ENCODE data around the gene SMAD1. TPM values are rescaled to one million over a fixed set of nuclear protein-coding genes. Genes with fewer than 3 reads are reported as not detected.

Gene SMAD1
- total RNA-seq, 1 experiment from 2014 or later: 23.0 TPM

DNA sequence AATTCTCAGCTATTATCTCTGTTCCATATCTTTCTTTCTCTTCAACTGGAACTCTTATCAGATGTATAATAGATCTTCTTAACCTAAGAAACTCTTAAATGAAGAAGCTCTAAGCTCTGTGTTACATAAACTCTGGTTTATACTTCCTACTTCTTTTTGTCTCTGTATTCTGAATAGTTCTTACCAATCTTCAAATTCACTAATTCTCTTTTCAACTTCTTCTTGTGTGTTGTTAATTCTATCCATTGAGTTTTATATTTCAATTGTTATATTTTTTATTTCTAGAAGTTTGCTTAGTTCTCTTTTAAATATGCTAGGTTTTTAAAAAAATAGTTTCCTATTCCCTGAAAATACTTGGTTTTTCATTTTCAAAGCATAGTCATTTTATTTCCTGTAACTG, 124.3 kb downstream of the SMAD1 start:
- H3K36me3 ChIP-seq (ENCODE audit: control insufficient read depth in 1 of 2, insufficient read depth in 2 of 2, low read length in 2 of 2): no peaks in the 10 kb centered on the region
- BruUV-seq (replicated peaks): no TSS peak
- H3K27ac ChIP-seq (ENCODE audit: low read depth, low read length): no peak overlapping the region
- H4K20me1 ChIP-seq (ENCODE audit: insufficient read depth): no peaks in the 10 kb centered on the region
- intact Hi-C loops (cut with micrococcal nuclease): loop anchor here (5.0 kb wide), 1 partner anchor 124 kb away; the partner anchor contains the start of gene SMAD1
- no peak overlapping the region for H2AFZ ChIP-seq (ENCODE audit: low read depth, low read length, poor library complexity, severe bottlenecking)
- CTCF ChIA-PET: no interaction called here
- TF ChIP-seq, protein P1, sequence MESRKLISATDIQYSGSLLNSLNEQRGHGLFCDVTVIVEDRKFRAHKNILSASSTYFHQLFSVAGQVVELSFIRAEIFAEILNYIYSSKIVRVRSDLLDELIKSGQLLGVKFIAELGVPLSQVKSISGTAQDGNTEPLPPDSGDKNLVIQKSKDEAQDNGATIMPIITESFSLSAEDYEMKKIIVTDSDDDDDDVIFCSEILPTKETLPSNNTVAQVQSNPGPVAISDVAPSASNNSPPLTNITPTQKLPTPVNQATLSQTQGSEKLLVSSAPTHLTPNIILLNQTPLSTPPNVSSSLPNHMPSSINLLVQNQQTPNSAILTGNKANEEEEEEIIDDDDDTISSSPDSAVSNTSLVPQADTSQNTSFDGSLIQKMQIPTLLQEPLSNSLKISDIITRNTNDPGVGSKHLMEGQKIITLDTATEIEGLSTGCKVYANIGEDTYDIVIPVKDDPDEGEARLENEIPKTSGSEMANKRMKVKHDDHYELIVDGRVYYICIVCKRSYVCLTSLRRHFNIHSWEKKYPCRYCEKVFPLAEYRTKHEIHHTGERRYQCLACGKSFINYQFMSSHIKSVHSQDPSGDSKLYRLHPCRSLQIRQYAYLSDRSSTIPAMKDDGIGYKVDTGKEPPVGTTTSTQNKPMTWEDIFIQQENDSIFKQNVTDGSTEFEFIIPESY (IDR thresholded peaks at IDR 0.05; ENCODE audit: extremely low read depth, insufficient replicate concordance, low read length): no peak
- no peak for TF ChIP-seq SIN3A (IDR thresholded peaks at IDR 0.05; ENCODE audit: low read depth)
- TF ChIP-seq FOSL1 (IDR thresholded peaks at IDR 0.05; ENCODE audit: low read depth): no peak
- TF ChIP-seq POLR2AphosphoS5 (IDR thresholded peaks at IDR 0.05; ENCODE audit: low read depth, low read length): no peak
- no peak for TF ChIP-seq MAX (IDR thresholded peaks at IDR 0.05)
- TF ChIP-seq JUND (IDR thresholded peaks at IDR 0.05): no peak
- TF ChIP-seq SP1 (IDR thresholded peaks at IDR 0.05; ENCODE audit: low read depth): no peak
- no peak for TF ChIP-seq ATF3 (IDR thresholded peaks at IDR 0.05)
- TF ChIP-seq, protein P2, sequence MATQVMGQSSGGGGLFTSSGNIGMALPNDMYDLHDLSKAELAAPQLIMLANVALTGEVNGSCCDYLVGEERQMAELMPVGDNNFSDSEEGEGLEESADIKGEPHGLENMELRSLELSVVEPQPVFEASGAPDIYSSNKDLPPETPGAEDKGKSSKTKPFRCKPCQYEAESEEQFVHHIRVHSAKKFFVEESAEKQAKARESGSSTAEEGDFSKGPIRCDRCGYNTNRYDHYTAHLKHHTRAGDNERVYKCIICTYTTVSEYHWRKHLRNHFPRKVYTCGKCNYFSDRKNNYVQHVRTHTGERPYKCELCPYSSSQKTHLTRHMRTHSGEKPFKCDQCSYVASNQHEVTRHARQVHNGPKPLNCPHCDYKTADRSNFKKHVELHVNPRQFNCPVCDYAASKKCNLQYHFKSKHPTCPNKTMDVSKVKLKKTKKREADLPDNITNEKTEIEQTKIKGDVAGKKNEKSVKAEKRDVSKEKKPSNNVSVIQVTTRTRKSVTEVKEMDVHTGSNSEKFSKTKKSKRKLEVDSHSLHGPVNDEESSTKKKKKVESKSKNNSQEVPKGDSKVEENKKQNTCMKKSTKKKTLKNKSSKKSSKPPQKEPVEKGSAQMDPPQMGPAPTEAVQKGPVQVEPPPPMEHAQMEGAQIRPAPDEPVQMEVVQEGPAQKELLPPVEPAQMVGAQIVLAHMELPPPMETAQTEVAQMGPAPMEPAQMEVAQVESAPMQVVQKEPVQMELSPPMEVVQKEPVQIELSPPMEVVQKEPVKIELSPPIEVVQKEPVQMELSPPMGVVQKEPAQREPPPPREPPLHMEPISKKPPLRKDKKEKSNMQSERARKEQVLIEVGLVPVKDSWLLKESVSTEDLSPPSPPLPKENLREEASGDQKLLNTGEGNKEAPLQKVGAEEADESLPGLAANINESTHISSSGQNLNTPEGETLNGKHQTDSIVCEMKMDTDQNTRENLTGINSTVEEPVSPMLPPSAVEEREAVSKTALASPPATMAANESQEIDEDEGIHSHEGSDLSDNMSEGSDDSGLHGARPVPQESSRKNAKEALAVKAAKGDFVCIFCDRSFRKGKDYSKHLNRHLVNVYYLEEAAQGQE (IDR thresholded peaks at IDR 0.05; ENCODE audit: low read depth): no peak
- no peak for TF ChIP-seq CTCF (IDR thresholded peaks at IDR 0.05 in 2 of 3, conservative IDR thresholded peaks at IDR 0.05 in 1 of 3; ENCODE audit: borderline replicate concordance in 1 of 3, insufficient read depth in 1 of 3, low read depth in 2 of 3, low read length in 2 of 3)
- TF ChIP-seq POLR2A (IDR thresholded peaks at IDR 0.05; ENCODE audit: borderline replicate concordance, extremely low read depth, insufficient read depth, insufficient read length): no peak
- H3K9ac ChIP-seq (ENCODE audit: low read length): no peak overlapping the region
- RAD21 ChIA-PET (ENCODE audit: low non-redundant PET in 1 of 2, low total read pairs in 2 of 2, uncharacterized antibody in 2 of 2, unreplicated experiment in 2 of 2): no interaction called here
- H3K9me2 ChIP-seq (ENCODE audit: insufficient read depth): no peaks in the 10 kb centered on the region
- ATAC-seq: no peak
- H3K9me3 ChIP-seq (ENCODE audit: control insufficient read depth in 1 of 2, insufficient read depth in 1 of 2, low read depth in 1 of 2, low read length in 2 of 2): no peaks in the 10 kb centered on the region; a peak in 1 of 4 replicates
- no peaks in the 10 kb centered on the region for H3K27me3 ChIP-seq (ENCODE audit: insufficient read depth, low read length)
- no peaks in the 10 kb centered on the region for H3K79me2 ChIP-seq (ENCODE audit: insufficient read depth, low read length)
- H3K4me3 ChIP-seq (replicated peaks in 1 of 2; ENCODE audit: low read depth in 1 of 2, low read length in 2 of 2): no peak overlapping the region
- no peaks in the 10 kb centered on the region for H3K4me1 ChIP-seq (ENCODE audit: control insufficient read depth in 1 of 2, insufficient read depth in 2 of 2, low read length in 2 of 2)
- POLR2A ChIA-PET: no interaction called here
- no peak for DNase-seq (ENCODE audit: low read depth, low spot score)
- no peak overlapping the region for H3K4me2 ChIP-seq (ENCODE audit: low read length)

Data from HCT116 (cell line).